Cardiac muscle cell (in vitro differentiated cells and primary cell): ENCODE results near the gene UBE4B. TPM values are rescaled to one million over a fixed set of nuclear protein-coding genes. Genes with fewer than 3 reads are reported as not detected.

Experiments
- DNase-seq, 2 donors: peaks; one replicate each; pipeline versions ENCODE4 v3.0.0 to v3.0.0-alpha.2; 2010 to 2017; ENCODE audit warnings: low read depth in 1 of 2, low spot score in 1 of 2
- H3K27ac ChIP-seq: fragments of 200-600 bp; sonication (generic); 2 replicates; pipeline ENCODE4 v1.5.1; 2016
- H3K27me3 ChIP-seq: fragments of 200-600 bp; sonication (generic); 2 replicates; pipeline ENCODE4 v1.6.0; 2016; ENCODE audit warnings: control low read depth
- H3K36me3 ChIP-seq: fragments of 200-600 bp; sonication (generic); 2 replicates; pipeline ENCODE4 v1.5.1; 2016; ENCODE audit warnings: control low read depth
- H3K4me1 ChIP-seq: fragments of 200-600 bp; sonication (generic); 2 replicates; pipeline ENCODE4 v1.8.1; 2017; ENCODE audit warnings: low read depth, mild to moderate bottlenecking, mixed run types
- H3K4me3 ChIP-seq: fragments of 200-600 bp; sonication (generic); 2 replicates; pipeline ENCODE4 v1.5.1; 2016; ENCODE audit warnings: mild to moderate bottlenecking
- H3K9me3 ChIP-seq: fragments of 200-600 bp; sonication (generic); 2 replicates; pipeline ENCODE4 v1.5.1; 2017; ENCODE audit warnings: low read depth, mild to moderate bottlenecking, control low read depth
- CTCF ChIP-seq: IDR thresholded peaks from 2 replicates; pipeline ENCODE4 v1.5.1; 2012; ENCODE audit warnings: low read depth, mild to moderate bottlenecking, low read length
- polyA plus RNA-seq: library from polyadenylated mRNA; unstranded; fragments of >200 nt; fragmentation: Nextera tagmentation; extraction: Ambion mirVana; gene quantifications from 2 replicates; pipeline ENCODE4 v1.2.1, GENCODE V29; 2016
- total RNA-seq: library from RNA; depleted of rRNA; stranded (reverse); fragments of >200 nt; gene quantifications from 2 replicates; pipeline ENCODE4 v1.2.3, GENCODE V29; 2016

UBE4B gene
- total and polyA plus RNA-seq, 2 experiments from 2014 or later, result 34.1 to 72.0 TPM

GRCh38 chr1:10179406-10180091, 146.8 kb downstream of the UBE4B start:
- Histone ChIP-seq H3K9me3 (no peaks in the 10 kb centered on the region), H3K27ac (no peak overlapping the region), H3K4me1 (peaks cover 7% of the 10 kb centered on the region), H3K4me3 (no peak overlapping the region), H3K27me3 (no peaks in the 10 kb centered on the region), H3K36me3 (peaks cover 12% of the 10 kb centered on the region)
- DNase-seq, result no peak
- TF ChIP-seq CTCF, result no peak

GRCh38 chr1:10181154-10181553, 148.4 kb downstream of the UBE4B start:
- DNase-seq, result no peak
- Histone ChIP-seq H3K27me3 (no peaks in the 10 kb centered on the region), H3K4me1 (peaks cover 7% of the 10 kb centered on the region), H3K9me3 (no peaks in the 10 kb centered on the region), H3K36me3 (peaks cover 12% of the 10 kb centered on the region), H3K4me3 (no peak overlapping the region), H3K27ac (no peak overlapping the region)
- no peak for TF ChIP-seq CTCF

- no peak for TF ChIP-seq CTCF
- Histone ChIP-seq H3K4me1 (no peaks in the 10 kb centered on the region), H3K36me3 (peaks cover 6% of the 10 kb centered on the region), H3K9me3 (no peaks in the 10 kb centered on the region), H3K27ac (no peak overlapping the region), H3K27me3 (no peaks in the 10 kb centered on the region), H3K4me3 (no peak overlapping the region)
- DNase-seq, result no peak
Measured at GRCh38 chr1:10185759-10186158, 153.0 kb downstream of the UBE4B start.

GRCh38 chr1:10186331-10187025, 153.7 kb downstream of the UBE4B start:
- H3K9me3 ChIP-seq, result no peaks in the 10 kb centered on the region
- no peak overlapping the region for H3K27ac ChIP-seq
- DNase-seq, result no peak
- no peaks in the 10 kb centered on the region for H3K36me3 ChIP-seq
- H3K4me1 ChIP-seq, result no peaks in the 10 kb centered on the region
- no peak for TF ChIP-seq CTCF
- H3K4me3 ChIP-seq, result no peak overlapping the region
- no peaks in the 10 kb centered on the region for H3K27me3 ChIP-seq

- no peak for DNase-seq
- H3K36me3 ChIP-seq, result no peaks in the 10 kb centered on the region
- no peak overlapping the region for H3K4me3 ChIP-seq
- no peaks in the 10 kb centered on the region for H3K4me1 ChIP-seq
- no peak for TF ChIP-seq CTCF
- no peaks in the 10 kb centered on the region for H3K9me3 ChIP-seq
- H3K27ac ChIP-seq, result no peak overlapping the region
- no peaks in the 10 kb centered on the region for H3K27me3 ChIP-seq
Measured at GRCh38 chr1:10187026-10187334, 154.2 kb downstream of the UBE4B start.
